Neutrophil (primary cell): ENCODE results near the gene PANK4.
"Not testable (repeated sequence)": the region's sequence is repeated elsewhere in the genome, so short reads cannot be mapped to it uniquely, and the experiment has no call there.

Source experiments
- H3K27ac ChIP-seq: fragments of 200-600 bp; sonication (generic); 2 replicates; pipeline ENCODE4 v1.5.1; 2016; ENCODE audit warnings: mild to moderate bottlenecking, moderate library complexity
- H3K27me3 ChIP-seq: fragments of 200-600 bp; sonication (generic); 2 replicates; pipeline ENCODE4 v1.6.0; 2016; ENCODE audit warnings: mild to moderate bottlenecking
- H3K36me3 ChIP-seq: fragments of 200-600 bp; sonication (generic); 2 replicates; pipeline ENCODE4 v1.5.1; 2017
- H3K4me1 ChIP-seq, 2 experiments: fragments of 200-600 bp in 1 of 2; sonication (generic) in 1 of 2; 1 replicate in 1 of 2; 2 replicates in 1 of 2; pipeline versions ENCODE4 v1.5.1 to v1.6.1; 2013 to 2016; ENCODE audit warnings: low read depth in 1 of 2, low read length in 1 of 2, mild to moderate bottlenecking in 1 of 2, moderate library complexity in 1 of 2; ENCODE audit not compliant: control insufficient read depth in 1 of 2, insufficient read depth in 1 of 2
- H3K4me3 ChIP-seq, 2 experiments: fragments of 200-600 bp in 1 of 2; sonication (generic) in 1 of 2; 1 replicate in 1 of 2; 2 replicates in 1 of 2; pipeline ENCODE4 v1.5.1; 2013 to 2016; ENCODE audit warnings: low read depth in 1 of 2, low read length in 1 of 2, mild to moderate bottlenecking in 1 of 2, moderate library complexity in 1 of 2
- H3K9me3 ChIP-seq: fragments of 200-600 bp; sonication (generic); 2 replicates; pipeline ENCODE4 v1.5.1; 2016
- TF ChIP-seq, protein P1 (sequence below): fragments of 200-600 bp; sonication (generic); IDR thresholded peaks from 2 replicates; pipeline ENCODE4 v1.5.1; 2016; ENCODE audit warnings: antibody characterized with exemption

PANK4 gene

DNA sequence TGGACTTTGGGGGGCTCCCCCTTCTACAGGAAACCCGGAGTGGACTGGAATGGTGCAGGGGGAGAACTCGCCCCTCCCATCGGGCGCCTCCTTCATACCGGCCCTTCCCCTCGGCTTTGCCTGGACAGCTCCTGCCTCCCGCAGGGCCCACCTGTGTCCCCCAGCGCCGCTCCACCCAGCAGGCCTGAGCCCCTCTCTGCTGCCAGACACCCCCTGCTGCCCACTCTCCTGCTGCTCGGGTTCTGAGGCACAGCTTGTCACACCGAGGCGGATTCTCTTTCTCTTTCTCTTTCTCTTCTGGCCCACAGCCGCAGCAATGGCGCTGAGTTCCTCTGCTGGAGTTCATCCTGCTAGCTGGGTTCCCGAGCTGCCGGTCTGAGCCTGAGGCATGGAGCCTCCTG, 29.9 kb upstream of the PANK4 start, which contains the start of gene TNFRSF14:
Gene TNFRSF14, plus strand, starts transcription at position 95 of the 401 bp plus-strand sequence. Its CDS starts 294 bp downstream, at position 389.
- peaks cover 42 to 44% of the 10 kb centered on the region in 2 experiments for H3K4me1 ChIP-seq
- H3K9me3 ChIP-seq: no peaks in the 10 kb centered on the region
- peaks cover 39% of the 10 kb centered on the region for H3K36me3 ChIP-seq
- TF ChIP-seq, protein P1, sequence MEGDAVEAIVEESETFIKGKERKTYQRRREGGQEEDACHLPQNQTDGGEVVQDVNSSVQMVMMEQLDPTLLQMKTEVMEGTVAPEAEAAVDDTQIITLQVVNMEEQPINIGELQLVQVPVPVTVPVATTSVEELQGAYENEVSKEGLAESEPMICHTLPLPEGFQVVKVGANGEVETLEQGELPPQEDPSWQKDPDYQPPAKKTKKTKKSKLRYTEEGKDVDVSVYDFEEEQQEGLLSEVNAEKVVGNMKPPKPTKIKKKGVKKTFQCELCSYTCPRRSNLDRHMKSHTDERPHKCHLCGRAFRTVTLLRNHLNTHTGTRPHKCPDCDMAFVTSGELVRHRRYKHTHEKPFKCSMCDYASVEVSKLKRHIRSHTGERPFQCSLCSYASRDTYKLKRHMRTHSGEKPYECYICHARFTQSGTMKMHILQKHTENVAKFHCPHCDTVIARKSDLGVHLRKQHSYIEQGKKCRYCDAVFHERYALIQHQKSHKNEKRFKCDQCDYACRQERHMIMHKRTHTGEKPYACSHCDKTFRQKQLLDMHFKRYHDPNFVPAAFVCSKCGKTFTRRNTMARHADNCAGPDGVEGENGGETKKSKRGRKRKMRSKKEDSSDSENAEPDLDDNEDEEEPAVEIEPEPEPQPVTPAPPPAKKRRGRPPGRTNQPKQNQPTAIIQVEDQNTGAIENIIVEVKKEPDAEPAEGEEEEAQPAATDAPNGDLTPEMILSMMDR: peak; percentile 61
- H3K27ac ChIP-seq: peak within 1 kb of the TSS; percentile 99
- H3K27me3 ChIP-seq: no peaks in the 10 kb centered on the region
- peak within 1 kb of the TSS; percentile 93 to 98 for H3K4me3 ChIP-seq

DNA sequence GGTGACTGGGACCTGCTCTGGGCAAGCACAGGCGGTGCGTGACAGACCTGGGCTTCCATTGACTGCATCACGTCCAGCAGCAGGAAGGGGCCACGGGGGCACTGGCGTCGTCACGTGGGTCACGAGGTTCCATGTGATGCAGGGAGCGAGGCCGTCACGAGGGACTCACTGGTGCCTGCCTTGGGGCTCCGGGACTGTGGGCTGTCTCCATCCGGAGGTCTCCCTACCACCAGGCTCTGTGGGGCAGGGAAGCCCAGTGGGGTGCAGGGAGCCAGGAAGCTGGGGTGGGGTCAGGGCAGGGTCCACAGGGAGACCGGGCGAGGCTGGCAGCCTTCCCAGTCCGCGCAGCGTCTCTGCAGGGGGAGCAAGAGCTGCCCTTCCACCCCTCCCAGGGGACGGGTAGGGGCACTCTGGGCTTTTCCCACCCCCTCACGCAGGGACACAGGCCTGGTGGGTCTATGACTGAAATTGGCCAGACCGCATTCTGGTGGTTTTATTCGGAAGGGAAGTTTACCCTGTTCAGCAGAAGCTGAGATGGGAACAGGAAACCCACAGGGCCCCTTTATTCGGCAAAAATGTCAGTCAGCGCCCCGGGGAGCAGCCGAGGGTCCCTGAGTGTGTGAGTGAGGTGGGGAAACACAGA, 29.4 kb upstream of the PANK4 start:
- peaks cover 34% of the 10 kb centered on the region for H3K36me3 ChIP-seq
- peak overlapping the region; percentile 99 for H3K27ac ChIP-seq
- H3K4me3 ChIP-seq: peak overlapping the region; percentile 93 to 98
- H3K9me3 ChIP-seq: no peaks in the 10 kb centered on the region
- peaks cover 42 to 44% of the 10 kb centered on the region in 2 experiments for H3K4me1 ChIP-seq
- TF ChIP-seq, protein P1: no peak
- H3K27me3 ChIP-seq: no peaks in the 10 kb centered on the region

DNA sequence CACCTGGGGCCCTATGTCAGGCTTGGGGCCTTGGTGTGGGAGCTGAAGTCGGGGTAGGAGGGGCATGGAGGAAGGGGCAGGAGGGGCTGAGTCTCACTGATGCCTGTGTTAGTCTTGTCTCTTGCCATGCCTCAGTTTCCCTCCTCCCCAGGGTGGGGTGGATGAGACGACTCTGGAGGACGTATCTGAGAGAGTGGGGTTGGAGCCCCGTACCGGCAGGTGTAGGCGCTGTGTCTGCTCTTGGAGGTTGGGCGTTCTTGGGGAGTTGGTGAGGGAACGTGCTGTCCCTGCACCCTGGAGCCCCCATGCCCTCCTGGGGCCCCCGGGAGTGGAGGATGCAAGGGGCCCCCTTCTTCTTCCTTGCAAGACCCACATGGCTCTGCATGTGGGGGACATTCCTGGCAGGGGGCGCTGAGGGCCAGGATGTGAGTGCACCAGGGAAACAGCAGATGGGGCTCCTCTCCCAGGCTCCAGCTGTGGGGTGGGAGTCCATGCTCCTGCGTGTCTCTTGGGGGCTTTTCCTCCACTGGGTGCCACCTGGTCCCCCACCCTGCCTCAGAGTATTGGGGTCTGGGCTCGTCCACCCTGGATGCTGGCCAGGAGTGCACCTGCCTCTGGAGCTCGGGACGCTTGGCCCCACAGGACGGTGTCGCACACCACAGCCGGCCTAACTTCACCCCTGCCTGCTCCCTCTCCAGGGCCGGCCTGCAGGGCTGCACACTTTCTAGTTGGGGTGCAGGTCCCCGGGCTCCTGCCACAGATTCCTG, 28.4 kb upstream of the PANK4 start:
- Histone ChIP-seq H3K36me3 (peaks cover 24% of the 10 kb centered on the region), H3K4me3 (peak overlapping the region; percentile 93 to 98), H3K9me3 (no peaks in the 10 kb centered on the region), H3K27ac (peak overlapping the region; percentile 99), H3K4me1 (peaks cover 45 to 48% of the 10 kb centered on the region in 2 experiments), H3K27me3 (no peaks in the 10 kb centered on the region)
- TF ChIP-seq, protein P1: peak; percentile 30

DNA sequence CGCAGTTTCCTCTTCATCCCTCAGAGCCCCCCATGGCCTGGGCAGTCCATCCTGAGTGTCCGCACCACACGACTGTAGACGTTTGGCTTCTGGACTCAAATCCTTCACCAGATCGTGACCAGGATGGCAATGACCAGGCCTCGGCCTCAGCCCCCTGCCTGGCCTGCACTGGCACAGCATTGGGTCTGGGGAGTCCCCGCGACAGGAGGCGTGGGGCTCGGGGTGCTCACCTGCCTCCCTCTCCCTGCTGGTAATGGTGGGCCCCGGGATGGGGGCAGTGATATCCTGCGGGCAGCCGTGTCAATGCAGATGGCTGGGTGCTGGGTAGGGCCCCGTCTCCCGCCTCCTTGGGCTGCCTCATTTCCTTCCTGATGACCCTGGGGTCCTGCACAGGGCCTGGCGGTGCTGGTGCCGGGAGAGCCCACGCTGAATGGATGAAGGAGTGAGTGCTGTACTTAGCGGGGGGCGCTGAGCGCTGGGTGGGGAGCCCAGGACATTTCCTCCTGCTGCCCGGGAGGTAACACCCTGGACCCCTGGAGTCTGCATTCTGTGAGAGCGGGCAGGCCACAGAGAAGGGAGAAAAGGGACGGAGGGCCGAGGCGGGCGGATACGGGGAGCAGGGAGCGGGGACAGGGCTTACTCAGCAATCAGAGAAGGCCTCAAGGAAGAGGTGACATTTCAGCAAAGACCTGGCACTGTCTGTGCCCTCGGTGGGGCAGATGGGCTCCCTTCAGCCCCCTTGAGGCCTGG, 27.6 kb upstream of the PANK4 start:
- Histone ChIP-seq H3K36me3 (peaks cover 17% of the 10 kb centered on the region), H3K4me1 (peaks cover 52 to 56% of the 10 kb centered on the region in 2 experiments), H3K27me3 (no peaks in the 10 kb centered on the region)

DNA sequence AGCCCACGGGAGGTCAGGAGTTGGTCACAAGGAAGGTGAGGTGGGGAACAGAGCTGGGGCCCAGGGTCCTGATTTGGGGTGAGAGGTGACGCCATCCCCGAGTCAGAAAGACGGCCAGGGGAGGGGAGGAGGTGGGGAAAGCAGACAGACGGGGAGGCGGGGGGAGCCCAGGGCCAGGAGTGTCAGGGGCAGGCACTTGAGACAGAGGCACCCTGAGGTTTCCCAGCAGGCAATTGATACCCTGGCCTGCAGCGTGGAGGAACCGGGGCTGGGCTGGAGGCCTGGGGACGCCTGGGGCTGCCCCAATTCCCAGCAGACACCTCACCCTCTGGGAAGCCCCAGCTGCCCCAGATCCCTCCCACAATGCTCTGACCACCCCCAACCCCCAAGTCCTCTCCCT, 26.7 kb upstream of the PANK4 start:
- H3K27ac ChIP-seq, H3K27me3 ChIP-seq, H3K9me3 ChIP-seq, H3K4me3 ChIP-seq, H3K36me3 ChIP-seq: not testable (repeated sequence)
- peaks cover 56 to 59% of the 10 kb centered on the region in 2 experiments for H3K4me1 ChIP-seq

More for the DNA sequence above, 27.6 kb upstream of the PANK4 start:
- Histone ChIP-seq H3K9me3 (no peaks in the 10 kb centered on the region), H3K27ac (peak overlapping the region; percentile 99), H3K4me3 (no peak overlapping the region)
- TF ChIP-seq, protein P1: no peak
